Kidney capillary endothelial cell (primary cell): ENCODE measurements around the gene XXYLT1.
"Not testable (repeated sequence)": the region's sequence is repeated elsewhere in the genome, so short reads cannot be mapped to it uniquely, and the experiment has no call there.

Experiments
- DNase-seq: peaks from one replicate; pipeline ENCODE4 v3.0.0-alpha.2; 2018; ENCODE audit warnings: low spot score

The XXYLT1 gene

GRCh38 chr3:195063581-195064193, 207.3 kb downstream of the XXYLT1 start:
- DNase-seq = no peak

GRCh38 chr3:195062866-195063540, 208.0 kb downstream of the XXYLT1 start:
- no peak for DNase-seq

- no peak for DNase-seq
These were observed 209.0 kb downstream of the XXYLT1 start for GRCh38 chr3:195061756-195062655.

GRCh38 chr3:195060531-195061291, 210.2 kb downstream of the XXYLT1 start:
- no peak for DNase-seq

GRCh38 chr3:195060217-195060481, 210.8 kb downstream of the XXYLT1 start:
- no peak for DNase-seq

- DNase-seq = no peak
These were observed 211.3 kb downstream of the XXYLT1 start for GRCh38 chr3:195059471-195060216.

GRCh38 chr3:195059006-195059350, 212.0 kb downstream of the XXYLT1 start:
- DNase-seq = peak; percentile 51

- DNase-seq = no peak
These were observed 212.5 kb downstream of the XXYLT1 start for GRCh38 chr3:195058336-195059005.

GRCh38 chr3:195057716-195058115, 213.2 kb downstream of the XXYLT1 start:
- DNase-seq = no peak

- no peak for DNase-seq
These were observed 214.5 kb downstream of the XXYLT1 start for GRCh38 chr3:195056506-195056905.

- no peak for DNase-seq
These were observed 216.6 kb downstream of the XXYLT1 start for GRCh38 chr3:195054311-195054710.

GRCh38 chr3:195052939-195053338, 218.0 kb downstream of the XXYLT1 start:
- no peak for DNase-seq

GRCh38 chr3:195050296-195050695, 220.7 kb downstream of the XXYLT1 start:
- not testable (repeated sequence) for DNase-seq

GRCh38 chr3:195048059-195048905, 222.7 kb downstream of the XXYLT1 start:
- DNase-seq = no peak

GRCh38 chr3:195047536-195047935, 223.4 kb downstream of the XXYLT1 start:
- DNase-seq = no peak

GRCh38 chr3:195046441-195046840, 224.5 kb downstream of the XXYLT1 start:
- DNase-seq = no peak

- DNase-seq = no peak
These were observed 225.3 kb downstream of the XXYLT1 start for GRCh38 chr3:195045481-195046210.

GRCh38 chr3:195044411-195044810, 226.5 kb downstream of the XXYLT1 start:
- no peak for DNase-seq

GRCh38 chr3:195043607-195044339, 227.2 kb downstream of the XXYLT1 start:
- no peak for DNase-seq
